Thyroid gland (tissue), 4 donors: ENCODE data around the gene STAG3. TPM values are rescaled to one million over a fixed set of nuclear protein-coding genes. Genes with fewer than 3 reads are reported as not detected.

ENCODE experiments used
- DNase-seq, 2 donors: peaks; one replicate each; pipeline ENCODE4 v3.0.0-alpha.2; 2019
- H3K27ac ChIP-seq, 3 donors: fragments of 200-600 bp; sonication (generic); 1 replicate in 2 of 3; 2 replicates in 1 of 3; pipeline ENCODE4 v1.5.1; 2016 to 2019; ENCODE audit warnings: mild to moderate bottlenecking in 1 of 3, moderate library complexity in 1 of 3
- H3K27me3 ChIP-seq: fragments of 200-600 bp; sonication (generic); one replicate; pipeline ENCODE4 v1.5.1; 2019
- H3K36me3 ChIP-seq, 2 donors: fragments of 200-600 bp; sonication (generic); one replicate each; pipeline ENCODE4 v1.5.1; 2016 to 2019
- H3K4me1 ChIP-seq, 2 donors: fragments of 200-600 bp; sonication (generic); one replicate each; pipeline ENCODE4 v1.5.1; 2017 to 2019
- H3K4me3 ChIP-seq, 3 donors: fragments of 200-600 bp; sonication (generic); replicated peaks in 1 of 3; 1 replicate in 2 of 3; 2 replicates in 1 of 3; pipeline ENCODE4 v1.5.1; 2016; ENCODE audit warnings: mild to moderate bottlenecking in 1 of 3
- H3K9me3 ChIP-seq: fragments of 200-600 bp; sonication (generic); one replicate; pipeline ENCODE4 v1.5.1; 2017
- CTCF ChIP-seq, 6 experiments: fragments of 200-600 bp in 3 of 6; fragments of 450-650 bp in 3 of 6; sonication (generic) in 3 of 6; IDR thresholded peaks; one replicate each; pipeline ENCODE4 v1.5.1; 2016 to 2019; ENCODE audit warnings: antibody characterized with exemption in 6 of 6, mild to moderate bottlenecking in 2 of 6, inconsistent platforms in 1 of 6, moderate library complexity in 1 of 6
- POLR2A ChIP-seq, 2 donors: fragments of 450-650 bp; IDR thresholded peaks; one replicate each; pipeline ENCODE4 v1.6.1; 2017; ENCODE audit warnings: antibody characterized with exemption in 2 of 2, mild to moderate bottlenecking in 2 of 2, moderate library complexity in 1 of 2
- WGBS, 2 donors: methylation state at CpG; one replicate each; pipeline ENCODE4 v1.1.5; 2017; 5-methylcytosine and 5-hydroxymethylcytosine counted together
- intact Hi-C: fragments of 100-400 bp; cut with DNase I; formaldehyde crosslinking; loops from one replicate; pipeline ENCODE4 v1.15.1; 2023
- total RNA-seq, 4 donors: library from RNA; depleted of rRNA; stranded (reverse); fragments of >200 nt; gene quantifications; one replicate each; pipeline ENCODE4 v1.2.3, GENCODE V29; 2016

The STAG3 gene
- total RNA-seq, 4 donors from 2014 or later, result 0.34 to 2.7 (median 1.5) TPM; not detected in 1

- 81% methylated on average over 5 of the region's 5 CpGs; no CpG with 5 or more reads in 1 of the 2 donors for WGBS, 2 donors
- no peak for DNase-seq
- H3K4me3 ChIP-seq, result no peak overlapping the region
- H3K4me1 ChIP-seq, result peaks cover 13% of the 10 kb centered on the region in 2 donors
- H3K27me3 ChIP-seq, result no peaks in the 10 kb centered on the region
- H3K9me3 ChIP-seq, result no peaks in the 10 kb centered on the region
- intact Hi-C loops, result no loop called here
- TF ChIP-seq POLR2A (IDR thresholded peaks at IDR 0.05) (no peak), CTCF (IDR thresholded peaks at IDR 0.05) (no peak)
- H3K27ac ChIP-seq, result no peak overlapping the region
- H3K36me3 ChIP-seq, result peaks cover 0 to 8% of the 10 kb centered on the region in 2 donors
Measured at GRCh38 chr7:100157069-100157333, 20.7 kb upstream of the STAG3 start.

GRCh38 chr7:100157334-100158228, 20.1 kb upstream of the STAG3 start:
- intact Hi-C loops, result no loop called here
- peak; percentile 49 to 51 for DNase-seq
- 14 to 24% methylated on average over 19 to 28 of the region's 32 CpGs for WGBS, 2 donors
- Histone ChIP-seq H3K27ac (peak overlapping the region; percentile 63 to 69 (median 67)), H3K27me3 (no peaks in the 10 kb centered on the region), H3K36me3 (peaks cover 0 to 8% of the 10 kb centered on the region in 2 donors), H3K4me1 (peaks cover 13% of the 10 kb centered on the region in 2 donors), H3K9me3 (no peaks in the 10 kb centered on the region), H3K4me3 (peak overlapping the region; percentile 77 to 97 (median 92))
- TF ChIP-seq POLR2A (IDR thresholded peaks at IDR 0.05) (no peak), CTCF (IDR thresholded peaks at IDR 0.05) (no peak)

- H3K9me3 ChIP-seq, result no peaks in the 10 kb centered on the region
- intact Hi-C loops, result no loop called here
- H3K4me3 ChIP-seq, result peak within 1 kb of the TSS; percentile 77 to 97 (median 92)
- DNase-seq, result peak; percentile 96
- TF ChIP-seq POLR2A (IDR thresholded peaks at IDR 0.05), result peak in 1 of 2 donors; percentile 74
- no peak for TF ChIP-seq CTCF (IDR thresholded peaks at IDR 0.05)
- H3K4me1 ChIP-seq, result peaks cover 13% of the 10 kb centered on the region in 2 donors
- H3K27me3 ChIP-seq, result no peaks in the 10 kb centered on the region
- peaks cover 0 to 8% of the 10 kb centered on the region in 2 donors for H3K36me3 ChIP-seq
- 2 to 3% methylated on average over 17 to 48 of the region's 87 CpGs for WGBS, 2 donors
- H3K27ac ChIP-seq, result peak within 1 kb of the TSS; percentile 63 to 69 (median 67)
Measured at GRCh38 chr7:100158229-100159098, 19.3 kb upstream of the STAG3 start, which contains the start of gene TRAPPC14. TRAPPC14 (minus strand) TSS chr7:100158723; CDS start chr7:100158499, 224 bp downstream.

- H3K9me3 ChIP-seq, result no peaks in the 10 kb centered on the region
- H3K27ac ChIP-seq, result peak overlapping the region; percentile 63 to 69 (median 67)
- DNase-seq, result no peak
- peaks cover 13% of the 10 kb centered on the region in 2 donors for H3K4me1 ChIP-seq
- no peak for TF ChIP-seq CTCF (IDR thresholded peaks at IDR 0.05)
- no peak for TF ChIP-seq POLR2A (IDR thresholded peaks at IDR 0.05)
- H3K36me3 ChIP-seq, result peaks cover 0 to 5% of the 10 kb centered on the region in 2 donors
- H3K4me3 ChIP-seq, result peak overlapping the region; percentile 77 to 97 (median 92)
- intact Hi-C loops, result no loop called here
- no peaks in the 10 kb centered on the region for H3K27me3 ChIP-seq
- 69 to 70% methylated on average over 7 of the region's 7 CpGs for WGBS, 2 donors
Measured at GRCh38 chr7:100159099-100159623, 18.6 kb upstream of the STAG3 start.
